GM21619 (cell line): ENCODE data around the gene ADGRV1.
"Not testable (repeated sequence)": the region's sequence is repeated elsewhere in the genome, so short reads cannot be mapped to it uniquely, and the experiment has no call there.

Source experiments
- ATAC-seq: cut with Tn5 transposase; IDR thresholded peaks from one replicate; pipeline ENCODE4 v1.9.1; 2021; ENCODE audit not compliant: unreplicated experiment

The ADGRV1 gene

DNA sequence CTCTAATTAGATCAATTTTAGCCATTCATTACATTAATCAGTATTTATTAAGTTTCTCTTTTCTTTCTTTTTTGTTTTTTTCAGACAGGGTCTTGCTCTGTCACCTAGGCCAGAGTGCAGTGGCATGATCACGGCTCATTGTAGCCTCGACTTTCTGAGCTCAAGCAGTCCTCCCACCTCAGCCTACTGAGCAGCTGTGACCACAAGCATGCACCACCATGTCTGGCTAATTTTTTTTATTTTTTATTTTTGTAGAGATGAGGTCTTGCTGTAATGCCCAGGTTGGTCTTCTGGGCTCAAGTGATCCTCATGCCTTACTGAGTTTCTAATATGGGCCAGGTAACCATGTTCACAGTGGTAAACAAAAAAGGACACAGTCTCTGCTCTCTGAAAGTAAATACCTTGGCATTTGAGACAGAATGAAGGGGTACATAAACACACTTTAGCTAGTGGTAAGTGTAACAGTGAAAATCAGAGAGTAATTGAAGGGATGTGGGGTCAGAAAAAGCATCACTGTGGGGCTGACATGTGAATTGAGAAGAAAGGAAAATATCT is 336.3 kb downstream of the ADGRV1 start:
- ATAC-seq: no peak

GRCh38 chr5:90897618-90898017 is 339.0 kb downstream of the ADGRV1 start:
- ATAC-seq: no peak

DNA sequence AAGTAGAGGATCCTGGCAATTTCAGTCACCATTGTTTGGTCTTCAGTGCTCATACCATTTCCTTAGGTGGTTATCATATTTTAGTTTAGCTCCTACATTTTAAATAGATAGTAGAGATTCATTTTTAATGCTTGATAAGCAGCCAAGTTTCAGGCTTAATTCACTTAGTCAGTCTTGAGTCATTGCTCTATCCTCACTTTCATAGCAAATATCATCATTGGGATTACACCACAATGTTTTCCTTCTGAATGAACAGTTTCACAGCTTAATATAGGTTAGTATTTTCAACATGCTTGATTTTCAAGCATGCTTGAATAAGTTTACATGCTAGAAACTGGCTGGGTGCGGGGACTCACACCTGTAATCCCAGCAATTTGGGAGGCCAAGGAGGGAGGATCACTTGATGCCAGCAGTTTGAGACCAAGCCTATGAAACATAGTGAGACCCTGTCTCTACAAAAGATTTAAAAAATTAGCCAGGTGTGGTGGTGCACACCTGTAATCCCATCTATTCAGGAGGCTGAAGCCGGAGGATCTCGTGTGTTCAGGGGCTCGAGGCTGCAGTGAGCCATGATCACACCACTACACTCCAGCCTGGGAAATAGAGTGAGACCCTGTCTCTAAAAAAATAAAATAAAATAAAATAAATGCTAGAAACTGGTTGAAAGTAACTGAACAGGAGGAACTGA is 339.9 kb downstream of the ADGRV1 start:
- ATAC-seq: no peak

DNA sequence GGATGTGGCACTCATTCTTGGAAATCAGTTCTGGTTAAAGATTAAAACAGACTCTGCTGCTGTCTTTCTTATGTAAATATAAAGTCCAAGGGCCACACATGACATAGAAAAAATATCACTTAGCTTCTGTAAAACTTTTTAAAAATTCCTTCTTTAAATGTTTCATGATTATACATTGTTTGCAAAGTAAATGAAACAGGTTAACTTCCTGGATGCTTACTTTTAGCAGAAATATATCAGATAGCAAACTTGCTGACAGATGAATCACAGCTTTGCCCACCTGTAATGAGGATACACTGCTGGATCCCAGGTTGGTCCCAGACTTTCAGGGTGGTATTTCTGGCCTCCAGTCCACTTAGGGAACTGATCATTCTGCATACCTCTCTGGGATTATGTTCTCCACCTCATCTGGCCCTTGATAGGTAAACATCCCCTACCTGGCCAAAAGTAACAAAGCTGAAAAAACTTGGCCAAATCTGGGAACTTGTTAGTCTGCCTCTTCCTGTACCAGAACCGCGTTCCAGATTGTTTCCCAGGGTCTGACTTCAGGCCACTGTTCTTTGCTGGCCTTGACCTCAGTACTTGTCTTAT is 340.5 kb downstream of the ADGRV1 start:
- ATAC-seq: no peak

- no peak for ATAC-seq
These were observed 342.7 kb downstream of the ADGRV1 start for GRCh38 chr5:90901261-90901660.

DNA sequence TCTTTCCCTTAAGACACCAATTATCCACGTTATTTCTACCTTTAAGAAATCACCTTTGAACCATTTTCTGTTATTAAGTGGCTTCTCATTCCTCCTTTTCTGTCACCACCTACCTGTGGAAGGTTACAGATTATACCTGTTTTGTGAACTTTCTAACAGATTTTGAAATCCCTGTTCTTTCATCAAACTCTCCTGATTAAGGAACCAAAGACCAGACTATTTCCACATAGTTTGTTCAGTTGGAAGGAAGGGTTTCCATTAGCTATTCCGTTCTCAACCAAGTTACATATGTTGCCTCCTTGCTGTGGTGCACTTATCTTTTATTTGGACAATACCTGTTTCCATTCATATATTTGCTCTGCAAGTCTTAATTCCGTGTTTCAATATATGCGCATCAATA is 343.6 kb downstream of the ADGRV1 start:
- ATAC-seq: no peak

GRCh38 chr5:90902651-90903386 is 344.2 kb downstream of the ADGRV1 start:
- ATAC-seq: no peak

GRCh38 chr5:90909101-90909503 is 350.5 kb downstream of the ADGRV1 start:
- ATAC-seq: no peak

DNA sequence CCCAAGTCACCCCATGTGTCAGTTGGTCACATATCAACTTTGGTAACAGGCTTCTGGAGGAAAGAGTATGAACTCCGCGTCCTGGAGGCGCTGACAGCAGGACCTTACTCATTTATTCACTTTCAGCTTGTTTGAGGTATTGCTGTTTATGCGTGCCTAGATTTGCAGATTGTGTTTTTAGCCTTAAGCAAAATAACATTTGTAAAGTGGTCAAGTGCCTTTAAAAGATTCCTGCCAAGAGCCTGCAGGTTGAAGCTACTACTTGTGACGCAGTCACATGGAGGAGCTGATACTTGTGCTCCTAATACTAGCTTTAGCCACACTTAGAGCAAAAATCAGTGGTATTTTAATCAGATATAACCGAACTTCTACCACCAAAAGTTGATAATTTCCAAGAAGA is 351.3 kb downstream of the ADGRV1 start:
- no peak for ATAC-seq

DNA sequence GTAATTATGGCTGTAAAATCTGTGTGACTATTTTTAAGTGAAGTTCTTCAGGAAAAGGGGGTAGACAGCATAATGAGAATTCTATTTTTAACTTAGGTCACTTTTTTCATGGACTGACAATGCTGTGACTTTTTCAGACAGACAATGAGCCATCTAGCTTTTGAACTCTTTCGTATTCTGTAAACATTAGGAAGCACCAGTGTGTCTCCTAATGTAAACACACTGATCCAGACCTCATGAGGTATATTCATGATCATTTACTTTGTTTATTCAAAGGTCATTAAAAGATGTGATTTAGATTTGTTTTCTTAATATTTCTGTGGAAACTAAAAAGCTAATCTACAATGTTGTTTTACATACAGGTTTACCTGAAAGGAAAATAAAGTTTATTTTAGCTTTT is 352.6 kb downstream of the ADGRV1 start:
- no peak for ATAC-seq

GRCh38 chr5:90912476-90912875 is 353.9 kb downstream of the ADGRV1 start:
- ATAC-seq: no peak

DNA sequence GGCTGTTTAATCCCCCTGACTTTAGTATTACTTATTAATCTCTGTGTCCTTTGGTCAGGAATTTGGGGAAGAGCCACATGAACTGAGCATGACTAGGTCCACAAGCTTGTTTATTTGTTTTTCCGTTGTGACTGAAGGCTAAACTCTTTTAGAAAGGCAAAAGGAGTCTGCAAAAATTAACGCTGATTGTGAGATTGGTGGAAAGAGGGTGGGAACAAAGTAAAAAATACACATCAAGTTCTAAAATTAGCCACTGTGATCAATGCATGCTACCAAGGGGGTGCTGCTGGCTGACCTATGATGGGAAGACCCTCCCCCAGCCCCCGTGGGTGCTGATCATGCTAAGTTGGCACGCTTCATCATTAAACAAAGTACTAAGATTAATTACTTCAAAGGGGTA is 356.8 kb downstream of the ADGRV1 start:
- ATAC-seq: no peak

DNA sequence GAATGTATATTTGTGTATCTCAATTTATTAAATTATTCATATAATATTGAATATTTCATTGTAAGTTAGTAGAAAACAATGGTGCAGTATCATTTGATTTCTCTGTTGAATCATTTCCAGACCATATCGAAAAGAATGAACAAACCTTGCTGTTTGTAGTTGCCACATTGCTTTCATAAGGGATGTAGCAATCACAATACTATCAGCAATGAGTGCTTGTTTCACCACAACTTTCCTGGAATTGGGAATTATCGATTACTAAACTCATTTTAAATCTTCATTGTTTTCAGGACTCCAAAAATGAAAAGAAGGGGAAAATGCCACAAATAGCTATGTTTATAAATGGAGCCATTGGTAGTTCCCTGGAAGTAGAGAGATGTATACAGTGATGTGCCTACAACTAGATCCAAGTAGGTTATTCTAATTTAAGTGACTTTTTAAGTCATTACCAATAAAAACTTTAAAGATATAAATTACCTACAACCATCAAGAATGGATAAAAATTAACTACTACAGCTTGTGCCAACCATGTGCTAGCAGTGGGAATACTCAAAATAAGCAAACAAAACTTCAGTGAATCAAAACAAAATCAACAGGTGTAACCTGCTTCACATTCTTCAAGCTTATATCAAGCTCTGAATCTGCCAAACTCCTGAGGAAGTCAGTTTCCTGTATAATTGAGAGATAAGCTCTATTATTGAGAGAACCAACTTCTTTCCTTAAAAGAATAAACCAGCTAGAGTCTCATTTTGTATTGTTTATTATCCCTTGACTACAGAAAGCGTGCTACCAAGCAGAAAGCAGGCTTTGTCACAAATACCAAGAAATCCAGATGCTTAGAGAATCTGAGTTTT is 358.6 kb downstream of the ADGRV1 start:
- ATAC-seq: no peak

DNA sequence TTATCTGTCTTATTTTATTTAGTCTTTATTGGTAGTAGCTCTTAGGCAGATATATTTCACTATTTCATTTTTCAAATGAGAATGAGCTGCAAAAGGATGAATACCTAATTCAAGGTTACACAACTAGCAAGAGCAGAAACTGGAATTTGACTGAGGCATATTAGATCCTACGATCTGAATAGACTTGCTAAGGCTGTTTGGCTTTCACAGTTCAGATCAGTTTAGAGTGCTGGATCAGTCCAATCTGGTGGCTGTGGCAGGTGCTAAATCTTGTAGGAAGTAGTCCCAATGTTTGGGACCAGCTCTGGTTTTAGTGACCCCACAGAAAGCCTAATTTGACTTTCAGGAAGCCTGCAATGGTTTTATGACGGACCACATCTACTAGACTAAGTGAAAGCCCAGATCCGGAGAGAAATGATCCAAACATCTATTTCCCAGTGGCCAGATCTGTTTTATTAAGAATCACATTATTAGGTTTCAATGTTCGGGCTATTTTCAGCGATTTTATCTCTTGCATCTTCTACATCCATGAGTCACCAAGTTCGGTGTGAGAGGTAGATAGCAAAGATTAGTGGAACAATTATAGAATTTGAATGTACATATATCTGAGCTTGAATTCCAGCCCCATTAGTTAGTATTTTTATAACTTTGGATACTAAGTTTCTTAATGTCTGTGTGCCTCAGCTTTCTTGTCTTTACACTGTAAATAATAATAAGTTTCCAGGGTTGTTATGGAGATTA is 359.5 kb downstream of the ADGRV1 start:
- ATAC-seq: no peak

DNA sequence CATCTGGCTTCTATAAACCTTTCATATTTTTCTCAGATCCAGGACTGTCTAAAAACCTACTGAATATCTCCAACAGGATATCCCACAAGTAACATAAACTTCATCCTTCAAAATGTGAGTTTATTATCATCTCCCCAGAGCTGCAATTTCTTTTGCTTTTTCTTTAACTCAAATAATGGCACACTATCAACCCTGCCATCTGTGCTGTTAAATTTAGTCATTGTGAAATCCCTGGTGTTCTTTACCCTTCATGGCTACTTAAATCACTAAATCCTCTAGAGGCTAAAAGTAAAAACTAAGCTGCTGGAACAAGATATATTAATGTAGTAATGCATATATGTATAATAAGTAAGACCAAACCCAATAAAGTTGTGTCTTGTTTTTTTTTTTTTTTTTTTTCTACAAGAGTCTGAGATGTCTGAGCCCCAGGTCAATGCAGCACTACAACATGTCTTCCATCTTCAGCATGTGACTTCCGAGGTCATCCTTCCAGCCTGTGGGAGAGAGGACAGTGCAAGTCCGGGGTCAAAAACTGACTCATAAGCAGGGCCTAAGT is 362.9 kb downstream of the ADGRV1 start:
- ATAC-seq: no peak

DNA sequence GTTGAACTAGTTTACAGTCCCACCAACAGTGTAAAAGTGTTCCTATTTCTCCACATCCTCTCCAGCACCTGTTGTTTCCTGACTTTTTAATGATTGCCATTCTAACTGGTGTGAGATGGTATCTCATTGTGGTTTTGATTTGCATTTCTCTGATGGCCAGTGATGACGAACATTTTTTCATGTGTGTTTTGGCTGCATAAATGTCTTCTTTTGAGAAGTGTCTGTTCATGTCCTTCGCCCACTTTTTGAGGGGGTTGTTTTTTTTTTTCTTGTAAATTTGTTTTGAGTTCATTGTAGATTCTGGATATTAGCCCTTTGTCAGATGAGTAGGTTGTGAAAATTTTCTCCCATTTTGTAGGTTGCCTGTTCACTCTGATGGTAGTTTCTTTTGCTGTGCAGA is 365.6 kb downstream of the ADGRV1 start:
- ATAC-seq: not testable (repeated sequence)

GRCh38 chr5:90929013-90929839 is 370.6 kb downstream of the ADGRV1 start:
- not testable (repeated sequence) for ATAC-seq

GRCh38 chr5:90930062-90930461 is 371.5 kb downstream of the ADGRV1 start:
- ATAC-seq: no peak

- no peak for ATAC-seq
These were observed 372.3 kb downstream of the ADGRV1 start for GRCh38 chr5:90930756-90931431.
